Measurements from ENCODE around the gene TBC1D14.

TBC1D14 gene

DNA sequence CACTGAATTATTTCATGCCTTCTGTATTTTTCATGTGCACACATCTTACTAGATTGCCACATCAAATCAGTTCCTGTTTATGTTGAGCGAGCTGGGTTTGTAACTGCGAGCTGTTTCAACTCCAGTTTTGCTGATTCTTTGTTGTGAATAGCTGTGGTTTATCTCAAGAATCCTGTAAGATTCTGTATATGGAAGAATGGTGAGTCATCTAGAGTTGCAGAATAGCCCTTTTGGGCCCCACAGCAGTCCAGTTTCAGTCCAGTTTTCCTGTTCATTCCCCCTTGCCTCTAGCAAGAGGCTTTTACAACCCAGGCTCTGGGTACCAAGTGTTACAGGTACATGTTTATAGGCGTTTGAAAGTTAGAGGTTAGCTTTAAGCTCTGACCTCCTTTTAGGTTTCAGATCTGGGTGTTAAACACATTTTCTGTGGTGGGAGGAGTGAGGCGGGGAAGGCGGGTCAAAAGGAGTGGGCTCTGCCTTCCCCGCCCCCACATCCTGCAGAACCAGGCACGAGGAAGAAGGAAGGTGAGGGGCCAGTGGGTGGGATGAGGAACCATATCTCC lies 32.7 kb downstream of the TBC1D14 start:
- Histone ChIP-seq H3K27me3 (ENCODE audit: insufficient read depth, low read depth, severe bottlenecking) (no peaks in the 10 kb centered on the region), H3K4me3 (ENCODE audit: low read depth, low read length) (no peak overlapping the region), H3K9me3 (ENCODE audit: severe bottlenecking) (no peaks in the 10 kb centered on the region), H3K27ac (no peak overlapping the region), H3K36me3 (peaks cover 3% of the 10 kb centered on the region; the same call in 1 of the 2 replicates)
- TF ChIP-seq, protein P1, sequence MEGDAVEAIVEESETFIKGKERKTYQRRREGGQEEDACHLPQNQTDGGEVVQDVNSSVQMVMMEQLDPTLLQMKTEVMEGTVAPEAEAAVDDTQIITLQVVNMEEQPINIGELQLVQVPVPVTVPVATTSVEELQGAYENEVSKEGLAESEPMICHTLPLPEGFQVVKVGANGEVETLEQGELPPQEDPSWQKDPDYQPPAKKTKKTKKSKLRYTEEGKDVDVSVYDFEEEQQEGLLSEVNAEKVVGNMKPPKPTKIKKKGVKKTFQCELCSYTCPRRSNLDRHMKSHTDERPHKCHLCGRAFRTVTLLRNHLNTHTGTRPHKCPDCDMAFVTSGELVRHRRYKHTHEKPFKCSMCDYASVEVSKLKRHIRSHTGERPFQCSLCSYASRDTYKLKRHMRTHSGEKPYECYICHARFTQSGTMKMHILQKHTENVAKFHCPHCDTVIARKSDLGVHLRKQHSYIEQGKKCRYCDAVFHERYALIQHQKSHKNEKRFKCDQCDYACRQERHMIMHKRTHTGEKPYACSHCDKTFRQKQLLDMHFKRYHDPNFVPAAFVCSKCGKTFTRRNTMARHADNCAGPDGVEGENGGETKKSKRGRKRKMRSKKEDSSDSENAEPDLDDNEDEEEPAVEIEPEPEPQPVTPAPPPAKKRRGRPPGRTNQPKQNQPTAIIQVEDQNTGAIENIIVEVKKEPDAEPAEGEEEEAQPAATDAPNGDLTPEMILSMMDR (IDR thresholded peaks at IDR 0.05; ENCODE audit: low read depth, low read length), result no peak
- DNase-seq, result no peak

DNA sequence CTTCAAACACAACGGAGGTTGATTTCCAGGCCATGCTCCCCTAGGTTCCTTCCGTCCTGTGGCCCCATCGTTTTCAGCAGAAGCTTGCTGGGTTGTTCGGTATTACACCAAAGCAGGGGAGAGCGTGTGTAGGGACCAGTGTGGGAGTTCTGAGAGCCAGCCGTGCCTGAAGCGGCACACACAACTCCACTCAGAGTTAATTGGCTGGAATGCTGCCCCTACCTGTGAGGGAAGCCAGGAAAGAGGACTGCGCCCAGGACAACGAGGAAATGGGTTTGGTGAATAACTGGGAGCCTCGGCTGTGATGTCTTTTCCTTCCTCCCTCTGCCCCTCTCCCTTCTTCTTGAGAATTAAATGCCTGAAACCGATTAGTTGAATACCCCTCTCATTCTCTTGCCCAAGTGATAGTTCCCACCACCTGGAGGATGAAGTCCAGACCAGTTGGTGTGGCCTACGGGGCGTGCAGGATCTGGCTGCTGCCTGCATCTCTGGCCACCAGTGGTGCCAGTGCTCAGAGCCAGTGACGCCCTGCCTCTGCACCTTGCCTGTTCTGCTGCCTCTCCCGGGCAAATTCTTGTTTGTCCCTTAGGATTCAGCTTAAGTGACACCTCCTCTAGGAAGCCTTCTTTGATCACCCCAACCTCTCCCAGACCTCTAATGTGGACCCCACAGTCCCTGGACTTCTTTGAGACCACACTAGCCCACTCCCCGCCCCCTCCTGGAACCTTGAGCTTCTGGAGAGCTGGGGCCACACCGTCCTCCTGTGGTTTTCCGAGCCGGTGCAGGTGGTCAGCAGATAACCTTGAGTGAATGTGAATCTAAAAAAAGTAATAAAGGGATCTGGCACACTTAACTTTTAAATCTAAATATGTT lies 33.6 kb downstream of the TBC1D14 start:
- no peak overlapping the region for H3K4me3 ChIP-seq (ENCODE audit: low read depth, low read length)
- H3K36me3 ChIP-seq, result peaks cover 3% of the 10 kb centered on the region; the same call in 1 of the 2 replicates
- H3K27me3 ChIP-seq (ENCODE audit: insufficient read depth, low read depth, severe bottlenecking), result no peaks in the 10 kb centered on the region
- DNase-seq, result no peak
- no peak overlapping the region for H3K27ac ChIP-seq
- H3K9me3 ChIP-seq (ENCODE audit: severe bottlenecking), result no peaks in the 10 kb centered on the region
- TF ChIP-seq, protein P1 (IDR thresholded peaks at IDR 0.05; ENCODE audit: low read depth, low read length), result no peak

DNA sequence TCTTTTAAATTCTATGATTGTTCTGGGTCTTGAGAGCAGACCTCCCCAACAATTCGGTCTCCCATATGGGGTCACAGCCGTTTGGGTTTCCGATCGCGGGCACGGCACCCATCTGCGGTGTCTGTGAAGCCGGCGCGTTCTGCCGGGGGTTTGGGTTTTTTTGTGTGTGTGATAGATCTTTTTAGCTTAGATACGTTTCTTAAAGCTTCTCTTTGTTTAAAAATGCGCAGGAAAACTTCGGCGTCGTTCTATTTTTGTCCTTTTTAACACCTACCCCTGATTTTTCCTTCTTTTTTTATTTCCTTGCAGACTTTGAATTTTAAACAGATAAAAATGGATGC lies 34.2 kb downstream of the TBC1D14 start:
- Histone ChIP-seq H3K27ac (no peak overlapping the region), H3K36me3 (peaks cover 3% of the 10 kb centered on the region; the same call in 1 of the 2 replicates), H3K27me3 (ENCODE audit: insufficient read depth, low read depth, severe bottlenecking) (no peaks in the 10 kb centered on the region), H3K9me3 (ENCODE audit: severe bottlenecking) (no peaks in the 10 kb centered on the region), H3K4me3 (ENCODE audit: low read depth, low read length) (no peak overlapping the region)
- TF ChIP-seq, protein P1 (IDR thresholded peaks at IDR 0.05; ENCODE audit: low read depth, low read length), result no peak
- DNase-seq, result no peak

DNA sequence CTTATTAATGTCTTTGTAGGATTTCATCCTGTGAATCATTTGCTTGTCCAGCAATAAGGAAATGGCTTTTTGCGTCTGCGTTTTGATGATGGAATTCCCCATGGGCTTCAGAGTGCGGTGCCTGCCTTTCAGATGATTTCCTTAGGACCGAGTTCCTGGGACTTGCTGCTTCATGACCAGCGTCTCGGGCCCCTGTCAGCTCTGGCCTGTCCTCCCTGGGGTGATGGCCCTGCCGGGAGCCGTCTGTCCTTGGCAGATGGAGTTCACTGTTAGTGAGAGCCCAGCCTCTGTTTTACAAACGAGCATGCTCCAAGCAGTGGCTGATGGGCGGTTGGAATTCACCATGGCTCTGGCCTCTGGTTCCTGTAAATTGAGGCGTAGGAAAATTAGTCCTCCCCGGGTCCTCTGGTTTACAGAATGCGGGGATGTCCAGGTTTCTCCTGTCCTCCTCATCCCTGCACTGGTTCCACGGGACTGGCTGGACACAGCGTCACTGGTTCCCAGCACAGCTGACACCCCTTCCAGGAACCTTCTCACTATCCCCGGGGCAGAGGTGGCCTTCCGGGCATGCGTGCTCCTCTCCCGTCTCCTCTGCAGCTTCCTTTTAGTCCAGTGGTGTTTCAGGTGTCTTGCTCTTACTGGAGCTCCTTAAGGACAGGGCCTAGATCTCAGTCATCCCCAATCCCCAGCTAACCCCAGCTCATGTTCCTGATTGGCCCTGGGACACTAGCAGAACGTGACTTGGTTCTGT lies 34.9 kb downstream of the TBC1D14 start:
- peaks cover 3% of the 10 kb centered on the region; the same call in 1 of the 2 replicates for H3K36me3 ChIP-seq
- H3K27ac ChIP-seq, result no peak overlapping the region
- H3K9me3 ChIP-seq (ENCODE audit: severe bottlenecking), result no peaks in the 10 kb centered on the region
- H3K27me3 ChIP-seq (ENCODE audit: insufficient read depth, low read depth, severe bottlenecking), result no peaks in the 10 kb centered on the region
- TF ChIP-seq, protein P1 (IDR thresholded peaks at IDR 0.05; ENCODE audit: low read depth, low read length), result no peak
- H3K4me3 ChIP-seq (ENCODE audit: low read depth, low read length), result no peak overlapping the region
- DNase-seq, result no peak

DNA sequence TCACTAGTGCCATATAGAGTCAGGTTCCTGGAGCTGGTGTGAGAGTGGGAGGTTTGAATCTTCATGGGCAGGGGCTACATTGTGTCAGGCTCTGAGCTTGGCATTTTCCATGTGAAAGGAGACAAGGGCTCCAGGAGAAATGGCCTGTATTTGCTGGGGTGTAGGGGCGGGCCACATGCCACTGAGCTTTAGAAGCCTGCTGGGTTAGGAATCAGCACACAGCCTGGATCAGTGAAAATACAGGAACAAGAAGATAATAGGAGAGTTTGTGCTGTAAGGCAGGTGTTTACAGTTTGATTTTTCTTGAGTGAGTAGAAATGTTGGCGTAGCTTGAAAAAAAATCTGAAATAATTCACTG lies 35.4 kb downstream of the TBC1D14 start:
- no peaks in the 10 kb centered on the region for H3K9me3 ChIP-seq (ENCODE audit: severe bottlenecking)
- no peak for DNase-seq
- H3K27ac ChIP-seq, result no peak overlapping the region
- no peaks in the 10 kb centered on the region for H3K27me3 ChIP-seq (ENCODE audit: insufficient read depth, low read depth, severe bottlenecking)
- H3K36me3 ChIP-seq, result peaks cover 3% of the 10 kb centered on the region; the same call in 1 of the 2 replicates
- TF ChIP-seq, protein P1 (IDR thresholded peaks at IDR 0.05; ENCODE audit: low read depth, low read length), result no peak
- no peak overlapping the region for H3K4me3 ChIP-seq (ENCODE audit: low read depth, low read length)
